ENCODE data around the gene JHY.

The JHY gene

DNA sequence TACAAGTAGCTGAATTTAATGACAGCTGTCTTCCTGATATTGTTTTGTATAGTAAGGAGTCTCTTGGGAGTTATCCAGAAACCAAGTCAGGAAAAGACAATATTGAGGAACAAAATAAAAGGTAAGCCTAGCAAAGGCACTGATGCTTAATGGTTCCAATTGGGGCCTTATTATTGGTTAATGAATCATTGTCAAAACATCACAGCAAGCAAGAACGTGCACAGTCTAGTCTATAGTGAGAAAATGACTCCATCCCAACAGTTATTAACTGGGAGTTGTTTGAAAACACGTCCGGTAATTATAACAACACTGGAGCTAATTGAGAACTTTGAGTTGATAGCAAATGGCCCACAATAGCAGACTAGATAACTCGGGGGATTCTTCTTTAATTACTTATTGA is 81.4 kb downstream of the JHY start:
- no peak for DNase-seq

DNA sequence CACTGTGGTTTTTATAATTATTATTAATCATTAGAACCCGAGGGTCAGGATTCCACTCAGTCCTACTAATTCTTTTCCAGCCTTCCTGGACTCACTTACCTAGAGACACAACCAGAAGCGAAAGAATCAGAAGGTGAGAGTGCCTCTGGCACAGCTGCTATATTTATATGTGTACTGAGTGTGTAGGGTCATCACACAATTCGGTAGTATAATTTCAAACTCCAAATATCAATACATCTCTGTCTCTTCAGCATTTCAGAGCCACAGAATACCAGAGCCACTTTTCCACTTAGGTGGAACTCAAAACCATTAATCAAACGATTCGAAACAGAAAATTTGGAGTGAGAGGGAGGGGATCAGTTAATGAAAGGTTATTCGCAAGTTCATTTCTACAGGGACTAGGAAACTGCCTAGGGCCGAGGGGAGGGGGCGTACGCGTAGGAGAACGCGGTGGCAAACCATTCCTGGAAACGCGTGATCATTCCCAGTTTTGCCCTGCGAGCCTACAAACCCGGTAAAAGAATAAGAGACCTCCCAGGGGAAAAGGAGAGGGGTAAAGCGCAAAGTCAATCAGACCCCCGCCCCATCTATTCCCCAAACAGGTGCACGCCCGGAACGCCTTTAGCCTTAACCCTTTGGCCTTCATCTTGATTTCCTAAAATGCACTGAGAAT is 93.6 kb downstream of the JHY start:
- DNase-seq = no peak

DNA sequence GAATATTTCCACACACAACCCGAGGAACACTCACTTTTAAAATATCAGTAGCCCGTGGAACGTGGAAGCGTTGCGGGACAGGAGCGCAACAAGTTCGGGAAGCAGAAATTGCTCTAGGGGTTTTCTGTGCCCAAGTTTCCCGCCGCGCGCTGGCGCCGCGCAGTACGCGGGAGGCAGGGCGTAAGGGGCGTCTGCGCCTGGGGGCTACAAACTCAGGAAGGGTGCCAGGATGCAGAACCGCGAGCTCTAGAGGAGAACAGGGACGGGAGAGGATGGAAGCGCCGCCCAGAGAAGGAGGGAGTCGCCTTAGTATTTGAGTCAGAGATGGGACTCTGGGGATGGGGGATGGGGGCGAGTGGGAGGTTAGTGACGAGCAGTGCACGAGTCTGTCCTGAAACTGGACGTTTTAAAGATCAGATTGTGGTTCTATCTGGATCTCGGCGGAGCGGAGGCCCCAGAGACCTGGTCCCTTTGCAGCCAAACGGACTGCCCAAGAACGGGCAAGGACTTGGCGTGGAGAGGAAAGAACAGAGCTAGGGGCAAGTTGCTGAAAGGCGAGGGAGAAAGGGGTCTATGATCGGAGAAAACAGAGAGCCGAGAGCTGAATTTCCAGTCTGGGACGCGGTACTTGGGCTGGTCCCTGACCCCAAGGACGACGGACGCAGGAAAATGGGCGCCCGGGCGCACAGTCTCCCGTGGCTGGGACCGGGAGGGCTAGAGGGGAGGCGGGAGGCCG is 94.3 kb downstream of the JHY start:
- DNase-seq = peak; percentile 4

DNA sequence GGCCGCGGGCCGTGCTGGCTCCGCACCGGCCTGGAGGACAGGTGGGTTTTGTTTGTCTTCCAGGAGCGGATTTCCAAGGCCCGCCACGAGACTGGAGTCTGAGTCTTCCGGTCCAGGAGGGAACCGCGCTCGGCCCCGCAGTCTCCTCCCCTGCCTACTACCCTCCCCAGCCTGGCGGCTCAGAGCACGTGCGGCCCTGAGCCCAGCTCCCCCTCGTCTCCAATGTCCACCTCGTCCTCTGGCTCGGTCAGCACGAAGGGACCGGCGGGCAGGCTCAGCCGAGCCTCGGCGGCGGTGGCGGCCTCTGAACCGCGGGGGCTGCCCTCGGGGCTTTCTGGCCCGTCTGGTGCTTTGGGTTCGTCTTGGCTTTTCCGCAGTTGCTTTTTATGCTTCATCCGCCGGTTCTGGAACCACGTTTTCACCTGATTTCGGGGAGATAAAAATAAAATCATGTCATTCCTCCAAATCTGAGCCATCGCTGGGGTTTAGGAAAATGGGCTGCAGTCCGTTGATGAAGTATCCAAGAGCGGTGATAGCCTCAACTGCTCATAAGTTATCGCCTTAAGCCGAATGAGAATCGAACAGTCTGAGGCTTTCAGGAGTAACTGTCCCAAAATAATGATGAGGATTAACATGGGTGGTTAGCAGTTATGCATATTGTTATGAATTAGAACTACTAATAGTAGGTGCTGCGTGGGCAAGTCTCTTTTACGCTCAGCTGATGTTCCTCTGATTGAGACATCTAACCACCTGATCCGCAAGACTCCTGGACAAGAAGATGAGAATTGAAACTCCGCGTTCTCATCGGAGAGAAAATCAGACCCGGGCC is 95.1 kb downstream of the JHY start:
- DNase-seq = no peak

DNA sequence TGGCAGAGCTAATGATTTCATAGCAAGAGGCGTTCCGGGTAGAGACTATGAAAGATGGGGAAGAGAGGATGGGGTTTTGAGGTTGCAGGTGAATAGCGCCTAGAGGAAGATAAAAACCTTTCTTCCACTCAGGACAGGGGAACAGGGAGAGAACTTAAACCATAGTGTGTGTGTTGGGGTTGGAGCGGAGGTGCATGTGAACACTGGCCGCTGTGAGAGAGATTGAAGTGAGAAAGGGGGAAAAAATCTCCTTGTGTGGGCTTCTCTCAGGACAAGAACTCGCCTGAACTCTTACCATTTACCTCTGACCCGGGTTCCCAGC is 95.7 kb downstream of the JHY start:
- DNase-seq = no peak

DNA sequence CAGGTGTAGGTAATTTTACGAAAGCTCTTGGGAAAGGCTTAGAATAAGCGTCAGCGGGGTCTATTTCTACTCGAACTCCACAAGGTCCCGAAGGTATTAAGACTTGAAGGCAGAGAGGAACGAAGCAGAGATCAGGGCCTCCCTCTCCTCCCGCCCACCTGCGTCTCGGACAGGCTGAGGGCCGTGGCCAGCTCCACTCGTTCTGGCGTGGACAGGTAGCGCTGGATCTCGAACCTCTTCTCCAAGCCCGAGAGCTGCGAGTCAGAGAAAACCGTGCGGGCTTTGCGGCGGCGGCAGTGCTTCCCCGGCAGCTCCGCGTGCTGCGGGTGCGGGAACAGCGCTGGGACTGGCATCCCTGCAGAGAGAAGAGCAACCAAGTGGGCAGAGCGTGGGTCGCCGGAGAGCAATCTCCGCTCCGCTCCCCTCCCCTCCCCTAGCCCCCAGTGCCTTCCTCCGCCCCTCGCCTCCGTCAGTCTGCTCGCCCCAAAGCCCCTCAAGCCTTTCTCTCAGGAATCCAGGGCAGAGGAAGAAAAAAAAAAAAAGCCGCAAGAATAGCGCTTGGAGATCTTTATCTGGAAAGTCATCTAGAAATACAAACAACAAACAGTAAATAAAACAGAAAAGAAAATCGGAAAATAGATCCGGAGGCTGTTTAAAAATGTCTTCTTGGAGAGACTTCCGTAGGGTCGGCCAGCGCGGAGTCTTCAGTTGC is 96.7 kb downstream of the JHY start:
- DNase-seq = no peak

DNA sequence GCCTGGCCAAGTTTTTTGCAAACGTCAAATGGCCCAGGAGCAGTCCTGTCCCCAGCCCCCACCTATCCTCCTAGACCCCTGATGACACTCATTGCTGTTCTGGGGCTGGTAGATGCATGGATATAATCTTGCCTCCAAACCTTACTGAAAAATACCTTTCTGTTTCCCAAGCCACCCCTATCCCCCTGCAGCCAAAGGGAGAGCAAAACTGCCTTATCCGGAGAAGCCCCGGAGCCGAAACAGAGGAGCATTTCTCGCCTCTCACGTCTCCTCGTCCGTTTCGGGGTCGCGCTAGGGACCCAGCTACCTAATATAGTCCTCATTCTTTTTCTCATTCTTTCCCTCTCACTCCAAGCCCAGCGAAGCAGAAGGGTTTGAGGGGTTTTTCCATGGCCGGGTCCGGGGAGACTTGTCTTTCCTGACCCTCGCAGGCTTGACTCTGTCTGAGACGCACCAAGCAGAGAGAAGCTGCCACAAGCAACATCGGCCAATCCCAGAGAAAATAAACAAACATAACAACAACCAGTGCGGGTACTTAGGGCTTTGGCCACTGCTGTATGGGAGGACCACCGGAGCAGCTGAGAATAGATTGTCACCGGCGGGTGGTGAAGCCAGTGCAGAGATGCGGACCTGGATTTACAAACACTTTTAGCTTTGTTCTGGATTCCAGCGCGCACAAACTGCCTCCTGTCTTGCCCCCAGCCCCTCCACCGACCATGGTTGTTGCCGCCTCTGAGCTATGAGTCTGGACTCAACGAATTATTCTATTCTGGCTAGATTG is 97.4 kb downstream of the JHY start:
- no peak for DNase-seq

DNA sequence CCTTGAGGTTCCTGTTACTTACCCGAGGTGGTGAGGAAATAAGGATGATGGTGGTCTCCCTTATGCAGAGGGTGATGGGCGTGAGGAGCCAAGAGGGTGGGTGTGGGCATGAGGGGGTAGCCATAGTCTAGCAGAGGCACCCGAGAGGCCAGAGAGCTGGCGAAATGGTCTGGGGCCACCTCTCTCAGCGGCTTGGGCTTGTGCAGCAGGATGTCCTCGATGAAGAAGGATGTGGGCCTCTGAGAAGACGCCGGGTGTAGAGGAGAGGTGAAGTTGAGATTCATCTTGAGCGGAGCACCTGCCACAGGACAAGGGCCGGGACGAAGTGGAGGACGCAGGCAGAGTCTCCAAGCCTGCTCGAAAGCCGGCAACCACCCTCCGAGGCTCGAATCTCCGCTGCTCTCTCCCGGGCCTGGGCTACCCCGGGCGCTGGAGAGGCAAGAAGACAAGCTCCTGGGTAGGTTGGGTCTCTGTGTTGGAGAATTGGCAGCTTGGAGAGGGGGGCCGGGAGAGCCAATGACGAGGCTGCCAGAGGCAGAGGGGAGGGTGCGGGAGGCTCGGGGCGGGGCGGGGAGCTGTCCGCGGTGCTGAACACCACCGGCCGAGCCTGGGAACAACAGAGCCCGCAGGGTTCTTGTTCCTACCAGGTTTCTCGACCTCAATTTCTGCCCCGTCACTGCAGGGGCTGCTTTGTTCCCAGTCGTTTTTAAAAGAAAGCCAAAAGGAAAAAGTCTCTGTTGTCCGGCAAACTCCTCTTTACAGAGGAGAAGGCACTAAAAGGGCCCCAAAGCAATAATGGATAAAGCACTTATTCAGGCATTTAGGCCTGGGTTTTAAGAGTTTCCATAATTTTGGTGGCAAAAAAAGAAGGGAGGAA is 99.1 kb downstream of the JHY start, which contains the start of gene BSX:
TSS of gene BSX (minus strand) at position 447 of the 877 bp plus-strand sequence. CDS start at position 284, 163 bp downstream.
- DNase-seq = no peak

DNA sequence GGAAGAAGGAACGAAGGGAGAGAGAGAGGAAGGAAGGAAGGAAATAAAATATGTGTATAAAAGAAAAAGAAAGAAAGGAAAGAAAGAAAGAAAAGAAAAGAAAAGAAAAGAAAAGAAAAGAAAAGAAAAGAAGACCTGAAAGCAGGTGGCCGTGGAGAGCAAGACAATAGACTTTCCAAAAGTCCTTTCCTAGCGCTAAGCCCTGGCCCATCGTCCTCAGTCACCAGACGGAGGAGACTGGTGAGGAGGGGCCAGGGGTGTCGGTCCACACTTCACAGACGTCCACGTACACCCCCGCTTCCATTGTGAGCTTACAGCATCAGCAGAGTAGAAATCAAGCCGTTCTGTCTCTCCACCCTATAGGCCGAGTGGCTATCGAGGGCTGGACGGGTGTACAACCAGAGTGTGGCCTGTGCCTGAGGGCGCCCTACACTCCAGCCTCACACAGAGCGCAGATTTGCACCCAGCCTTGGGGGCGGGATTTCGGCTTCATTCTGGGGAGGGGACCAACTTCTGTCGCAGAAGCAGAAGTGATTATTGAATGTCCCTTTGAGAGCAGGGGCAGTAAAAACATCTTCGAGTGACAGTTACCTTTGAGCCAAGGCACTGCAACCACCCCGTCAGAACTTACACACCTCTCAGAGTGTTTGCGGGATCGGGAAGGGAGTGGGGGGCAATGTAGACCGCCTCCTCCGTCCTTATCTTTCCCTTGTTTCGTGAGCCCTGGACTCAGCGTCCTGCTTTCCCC is 101.1 kb downstream of the JHY start:
- DNase-seq = no peak

DNA sequence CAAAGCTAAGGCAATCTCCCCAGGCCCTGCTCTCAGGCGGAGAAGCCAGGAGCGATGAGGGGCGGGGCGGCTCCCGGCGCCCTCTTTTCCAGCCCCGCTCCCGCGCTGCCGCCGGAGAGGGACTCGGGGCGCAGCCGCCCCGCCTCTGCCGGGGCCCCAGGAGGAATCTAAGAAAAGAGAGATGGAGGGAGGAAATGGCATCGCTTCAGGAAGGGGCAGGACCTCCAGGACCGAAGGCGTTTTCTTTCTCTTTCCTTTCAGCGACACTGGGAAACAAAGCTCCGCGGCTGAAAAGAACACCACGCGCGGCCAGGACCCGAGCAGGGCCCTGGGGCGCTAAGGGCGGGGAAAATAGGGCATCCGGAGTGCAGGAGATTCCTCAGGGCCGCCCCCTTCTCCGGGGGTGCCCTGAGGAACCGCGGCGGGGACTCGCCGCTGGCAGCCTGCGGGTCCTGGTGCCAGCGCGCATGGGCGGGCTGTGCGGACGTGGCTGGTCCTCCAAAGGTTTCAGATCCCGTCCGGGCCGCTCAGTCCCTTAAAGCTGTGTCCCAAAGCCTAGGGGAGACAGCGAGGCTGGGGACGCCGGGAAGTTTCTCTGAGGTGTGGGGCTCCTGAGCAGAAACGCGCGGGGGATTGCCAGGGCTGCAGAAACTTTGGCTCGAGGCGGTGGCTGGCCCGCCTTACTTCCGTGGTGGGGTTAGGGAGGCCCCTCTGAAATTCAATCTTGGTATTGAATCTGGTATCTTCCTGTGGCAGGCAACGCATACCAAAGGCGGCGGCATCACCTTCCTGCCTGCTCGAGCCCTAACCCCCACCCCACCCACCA is 101.8 kb downstream of the JHY start:
- DNase-seq = peak; percentile 20

DNA sequence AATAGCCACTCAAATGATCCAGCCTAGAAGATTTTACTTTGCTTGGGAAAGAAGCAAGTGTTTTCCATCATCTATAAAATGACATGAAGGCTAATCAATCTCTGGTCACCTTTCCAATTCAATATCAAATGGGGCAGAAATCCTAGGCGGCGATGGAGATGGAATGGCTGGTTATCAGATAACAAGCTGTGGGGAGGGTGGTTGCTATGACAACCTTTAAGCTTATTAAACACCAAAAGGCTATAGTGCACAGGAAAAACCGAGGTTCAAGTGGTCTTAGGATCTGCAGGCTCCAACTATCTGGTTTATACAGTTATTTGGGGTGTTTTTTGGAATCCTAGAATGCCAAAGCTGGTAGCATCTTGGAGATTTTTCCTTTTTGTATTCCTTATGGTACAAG is 113.0 kb downstream of the JHY start:
- no peak for DNase-seq

DNA sequence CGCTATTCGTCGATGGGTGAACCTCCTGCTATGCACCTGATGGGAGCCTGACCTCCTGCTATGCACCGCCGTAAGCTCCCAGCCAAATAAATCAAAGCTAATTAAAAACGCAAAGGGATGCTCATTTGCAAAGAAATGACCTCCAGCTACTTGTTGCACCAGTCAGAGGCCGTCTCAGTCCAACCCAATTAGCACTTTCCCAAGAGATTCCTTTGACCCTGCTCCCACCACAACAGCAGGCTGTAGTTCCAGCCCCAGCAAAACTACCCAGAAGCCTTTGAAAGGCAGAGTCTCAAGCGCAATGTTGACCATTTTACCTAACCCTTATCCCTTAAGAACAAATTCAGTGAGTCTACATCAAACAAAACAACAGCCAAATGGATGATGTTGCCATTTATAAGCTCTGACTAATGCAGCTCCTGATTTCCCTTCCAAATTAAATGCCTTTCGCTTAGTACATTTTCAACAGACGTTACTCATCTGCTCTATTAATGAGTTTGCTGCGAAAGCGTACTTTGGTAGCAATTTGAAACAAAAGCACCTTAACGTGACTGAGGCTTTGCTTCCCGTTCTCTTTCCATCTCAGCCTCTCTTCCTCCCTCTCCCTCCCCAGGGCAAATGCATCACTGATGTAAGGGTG is 116.3 kb downstream of the JHY start:
- DNase-seq = no peak

DNA sequence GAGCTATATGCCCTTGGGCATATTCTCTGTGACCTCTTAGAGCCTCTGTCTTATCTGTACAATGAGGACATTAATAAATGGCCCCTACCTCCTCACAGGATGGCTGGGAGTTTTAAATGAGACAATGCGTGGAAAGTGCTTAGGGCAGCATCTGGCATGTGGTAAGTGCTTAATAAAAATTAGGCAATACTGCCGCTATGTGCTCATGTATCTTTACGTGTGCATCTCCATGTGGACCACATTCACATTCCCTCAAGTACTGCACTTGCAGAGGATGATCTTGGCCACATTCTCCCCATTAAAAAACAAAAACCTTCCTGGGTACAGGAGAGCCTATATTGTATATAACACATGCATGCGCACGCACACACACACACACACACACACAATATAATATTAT is 118.2 kb downstream of the JHY start:
- no peak for DNase-seq

DNA sequence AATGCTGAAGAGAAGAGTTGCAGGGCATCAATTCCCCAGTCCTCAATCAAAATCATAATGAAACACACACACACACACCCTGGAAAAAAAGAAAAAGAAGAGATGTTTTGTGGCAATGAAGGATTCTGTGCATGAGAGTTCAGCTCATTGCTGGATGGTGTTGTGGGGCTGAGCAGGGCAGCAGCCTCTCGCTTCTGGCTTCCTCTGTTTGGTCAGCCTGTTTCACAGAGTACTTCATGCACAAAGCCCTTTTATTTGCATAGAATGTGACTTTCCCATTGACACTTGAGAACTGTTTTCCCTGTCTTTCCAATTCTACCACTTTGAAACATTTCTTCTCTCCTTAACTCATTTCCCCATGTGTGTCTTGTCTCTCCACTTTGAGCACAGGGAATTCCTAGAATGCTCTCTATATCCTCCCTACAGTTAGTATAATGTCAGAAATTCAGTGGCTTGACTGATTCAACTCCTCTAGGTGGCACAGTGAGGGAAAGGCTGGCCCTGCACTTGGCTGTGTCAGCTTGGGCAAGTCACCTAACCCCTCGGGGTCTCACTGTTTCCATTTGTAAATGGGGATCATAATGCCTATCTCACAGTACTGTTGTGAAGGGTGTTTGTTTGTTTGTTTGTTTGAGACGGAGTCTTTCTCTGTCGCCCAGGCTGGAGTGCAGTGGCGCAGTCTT is 124.4 kb downstream of the JHY start:
- DNase-seq = no peak
